ENCODE results near the gene PAM16.

The PAM16 gene

DNA sequence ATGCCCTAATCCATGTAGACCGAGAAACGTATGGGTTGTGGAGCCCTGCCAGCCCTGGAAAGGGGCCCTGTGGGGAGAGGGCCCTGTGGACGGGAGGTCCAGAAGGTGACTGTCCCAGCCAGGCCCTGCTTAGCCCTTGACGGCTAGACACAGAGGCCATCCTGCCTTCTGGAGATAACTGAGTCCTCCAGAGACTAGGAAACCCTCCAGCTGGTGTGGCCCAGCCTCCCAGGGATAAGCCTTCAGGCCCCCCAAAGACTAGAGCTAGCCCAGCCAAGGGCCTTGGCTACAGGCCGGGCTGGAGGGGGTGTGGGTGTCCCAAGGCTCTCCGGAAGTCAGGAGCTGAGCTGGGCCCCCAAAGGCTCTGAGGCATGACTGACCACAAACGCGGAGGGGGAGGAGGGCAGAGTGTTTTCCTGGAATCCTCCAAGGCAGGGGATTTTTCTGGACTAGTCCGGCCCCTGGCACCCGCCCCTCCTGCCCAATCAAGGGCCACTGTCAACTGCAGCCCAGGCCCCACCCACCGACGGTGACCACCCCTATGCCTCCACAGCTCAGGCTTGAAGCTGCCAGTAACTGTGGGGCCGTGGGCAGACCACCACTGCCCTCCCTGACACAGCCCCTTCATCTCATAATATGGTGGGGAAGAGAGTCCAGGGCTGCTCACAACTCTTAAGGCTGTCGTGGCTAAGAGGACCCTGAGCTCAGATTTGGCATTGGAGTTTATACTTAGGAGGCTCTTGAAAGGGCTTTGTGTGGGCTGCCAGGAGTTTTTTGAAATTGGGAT lies 19.6 kb upstream of the PAM16 start:
- DNase-seq = no peak

DNA sequence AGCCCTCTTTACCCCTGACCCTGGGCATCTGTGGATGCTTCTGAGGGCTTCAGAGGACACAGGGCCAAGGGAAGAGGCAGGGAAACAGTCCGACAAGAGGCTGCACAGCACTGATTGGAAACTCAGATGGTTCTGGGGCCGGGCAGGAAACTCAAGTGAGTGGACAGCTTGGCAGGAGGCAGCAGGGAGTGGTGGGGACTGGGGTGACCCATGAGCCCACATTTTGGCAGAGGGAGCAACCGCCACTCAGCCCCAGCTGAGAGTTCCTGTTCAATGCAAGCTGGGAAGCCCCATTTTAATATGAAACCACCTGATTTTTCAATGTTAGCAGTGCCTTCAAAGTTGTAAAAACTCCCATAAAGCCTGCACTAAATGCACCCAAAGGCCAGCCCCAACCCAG lies 19.0 kb upstream of the PAM16 start:
- no peak for DNase-seq

DNA sequence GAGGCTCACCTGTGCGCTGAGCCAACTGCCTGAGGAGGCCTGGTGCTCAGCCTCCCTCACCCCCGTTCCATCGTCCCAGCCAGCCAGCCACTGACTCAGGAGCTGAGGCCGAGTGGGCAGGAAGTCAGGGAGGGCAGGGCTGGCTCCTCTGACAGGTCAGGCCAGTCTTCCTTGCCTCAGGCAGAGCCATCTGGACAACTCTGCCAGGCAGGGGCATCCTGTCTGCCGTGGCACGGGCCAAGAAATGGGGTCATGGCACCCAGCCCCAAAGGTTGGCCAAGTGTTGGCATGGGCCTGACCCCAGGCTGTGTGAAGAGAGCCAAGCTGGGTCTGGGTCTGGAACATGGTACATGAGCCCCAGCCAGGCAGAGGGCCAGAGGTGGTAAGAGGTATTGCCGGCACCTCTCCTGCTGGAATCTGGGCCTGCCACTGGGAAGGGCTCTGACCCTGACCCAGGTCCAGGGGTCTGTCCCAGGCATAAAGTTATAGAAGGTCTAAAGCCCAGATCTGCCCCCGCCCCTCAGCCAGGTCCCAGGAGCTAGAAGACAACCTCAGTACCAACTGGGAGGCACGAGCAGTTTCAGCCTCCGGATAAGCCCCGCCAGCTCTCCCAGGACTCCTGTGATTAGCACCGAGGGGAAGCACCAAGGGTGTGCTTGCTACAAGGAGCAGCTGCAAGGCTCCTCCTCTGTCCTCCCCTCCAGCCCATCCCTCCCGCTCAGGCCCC lies 18.0 kb upstream of the PAM16 start:
- no peak for DNase-seq

DNA sequence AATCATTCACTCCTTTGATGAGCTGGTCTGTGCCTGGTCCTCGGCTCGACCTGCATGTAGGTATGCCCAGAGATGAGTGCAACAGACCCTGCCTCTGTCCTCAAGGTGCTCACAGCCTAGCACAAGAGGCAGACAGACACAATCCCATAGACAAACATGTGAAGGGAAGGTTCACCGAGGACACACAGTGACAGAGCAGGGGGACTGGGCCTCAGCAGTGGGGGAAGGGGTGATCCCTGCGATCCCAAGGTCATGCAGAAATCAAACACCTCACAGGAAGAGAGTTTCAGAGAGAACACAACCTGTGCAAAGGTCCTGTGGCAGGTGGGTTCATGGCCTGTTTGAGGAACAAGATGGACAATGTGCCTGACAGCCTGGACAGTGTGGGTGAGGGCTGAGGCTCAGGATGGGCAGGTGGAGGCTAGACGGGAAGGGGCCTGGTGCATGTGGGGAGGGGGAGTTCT lies 16.3 kb upstream of the PAM16 start:
- DNase-seq = no peak

DNA sequence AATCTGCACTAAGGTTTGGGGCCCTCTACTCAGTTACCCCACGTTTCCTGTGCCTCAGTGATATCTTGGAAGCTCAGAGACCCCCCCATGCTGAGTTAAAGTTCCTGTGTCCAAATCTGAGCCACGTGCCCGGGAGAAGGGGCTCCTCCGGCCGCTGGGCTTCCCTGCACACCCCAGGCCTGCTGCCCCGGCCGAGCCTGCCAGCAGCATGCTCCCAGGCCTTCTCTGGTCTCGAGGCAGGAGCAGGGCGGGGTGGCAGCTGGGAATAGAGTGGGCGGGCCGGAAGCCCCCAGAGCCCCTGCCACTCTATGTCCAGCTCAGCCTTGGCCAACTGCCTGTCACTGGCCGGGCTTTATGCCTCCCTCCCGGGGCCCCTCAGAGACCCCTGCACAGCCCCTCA lies 14.9 kb upstream of the PAM16 start:
- DNase-seq = no peak

DNA sequence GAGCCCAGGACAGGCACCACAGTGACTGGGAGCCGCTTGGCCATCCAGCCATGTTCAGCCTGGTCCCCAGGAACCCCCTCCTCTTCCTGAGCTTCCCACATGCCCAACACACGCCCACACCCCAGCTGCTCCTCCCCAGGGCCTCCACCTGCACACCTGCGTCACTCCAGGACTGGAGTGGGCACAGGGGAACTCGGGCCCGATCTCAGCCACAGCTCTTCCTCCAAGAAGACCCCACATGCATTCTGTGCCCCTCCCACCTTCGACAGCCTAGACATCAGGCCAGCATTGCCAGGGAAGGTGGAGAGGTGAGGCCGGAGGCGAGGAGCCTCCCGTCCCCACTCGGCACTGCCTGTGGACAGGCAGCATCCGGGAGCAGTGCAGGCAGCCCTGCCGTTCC lies 14.5 kb upstream of the PAM16 start:
- DNase-seq = no peak

DNA sequence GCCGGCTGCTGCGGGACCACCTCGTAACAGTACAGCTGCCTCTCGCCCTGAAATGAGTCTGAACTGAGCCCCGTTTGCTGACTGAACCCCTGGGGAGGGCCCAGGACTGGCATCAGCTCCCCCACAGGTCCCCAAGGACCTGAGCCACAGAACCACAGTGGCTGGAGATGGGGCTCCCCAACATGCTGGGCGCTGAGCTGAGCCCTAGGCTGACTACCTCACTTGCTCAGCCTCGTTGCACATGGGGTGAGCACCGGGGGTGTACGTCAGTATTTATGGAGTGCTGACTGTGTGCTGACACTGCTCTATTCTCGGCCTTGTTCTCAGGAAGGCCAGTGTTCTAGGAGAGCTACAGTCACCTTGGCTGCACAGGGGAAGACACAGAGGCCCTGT lies 13.9 kb upstream of the PAM16 start:
- no peak for DNase-seq

DNA sequence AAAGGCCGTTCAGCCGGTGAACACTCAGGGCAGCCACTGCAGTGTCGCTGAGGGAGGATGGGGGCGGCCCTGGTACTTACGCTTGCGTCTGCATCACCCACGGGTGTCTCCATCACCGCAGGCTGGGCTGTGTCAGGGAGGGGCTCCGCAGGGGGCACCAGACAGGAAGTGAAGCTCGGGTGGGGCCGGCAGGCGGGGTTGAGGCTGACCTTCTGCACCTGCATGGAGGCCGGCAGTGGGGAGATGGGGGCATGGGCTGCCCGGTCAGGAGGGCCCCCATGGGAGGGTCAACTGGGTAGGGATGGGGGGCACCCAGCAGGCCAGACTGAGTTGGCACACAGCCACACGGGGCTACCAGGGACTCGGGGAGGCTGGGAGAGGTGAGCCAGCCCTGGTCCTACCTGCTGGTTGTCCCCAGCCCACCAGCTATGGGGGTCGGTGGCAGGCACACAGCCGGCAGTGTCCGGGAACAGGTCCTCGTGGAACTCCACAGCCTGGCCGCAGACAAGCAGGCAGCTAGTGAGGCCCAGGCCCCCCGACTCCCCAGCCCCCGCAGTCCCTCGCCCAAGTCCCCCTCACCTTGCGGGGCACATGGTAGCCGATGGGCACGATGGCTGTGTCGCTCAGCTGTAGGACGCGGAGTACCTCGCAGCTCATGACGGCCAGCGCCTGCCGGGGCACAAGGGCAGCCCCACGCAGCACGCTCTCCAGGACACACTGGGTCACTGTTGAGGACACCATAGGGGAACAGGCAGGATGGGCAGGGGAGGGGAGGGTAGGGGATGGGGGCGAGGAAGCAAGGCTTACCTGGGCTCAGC lies 13.3 kb upstream of the PAM16 start:
- DNase-seq = no peak

DNA sequence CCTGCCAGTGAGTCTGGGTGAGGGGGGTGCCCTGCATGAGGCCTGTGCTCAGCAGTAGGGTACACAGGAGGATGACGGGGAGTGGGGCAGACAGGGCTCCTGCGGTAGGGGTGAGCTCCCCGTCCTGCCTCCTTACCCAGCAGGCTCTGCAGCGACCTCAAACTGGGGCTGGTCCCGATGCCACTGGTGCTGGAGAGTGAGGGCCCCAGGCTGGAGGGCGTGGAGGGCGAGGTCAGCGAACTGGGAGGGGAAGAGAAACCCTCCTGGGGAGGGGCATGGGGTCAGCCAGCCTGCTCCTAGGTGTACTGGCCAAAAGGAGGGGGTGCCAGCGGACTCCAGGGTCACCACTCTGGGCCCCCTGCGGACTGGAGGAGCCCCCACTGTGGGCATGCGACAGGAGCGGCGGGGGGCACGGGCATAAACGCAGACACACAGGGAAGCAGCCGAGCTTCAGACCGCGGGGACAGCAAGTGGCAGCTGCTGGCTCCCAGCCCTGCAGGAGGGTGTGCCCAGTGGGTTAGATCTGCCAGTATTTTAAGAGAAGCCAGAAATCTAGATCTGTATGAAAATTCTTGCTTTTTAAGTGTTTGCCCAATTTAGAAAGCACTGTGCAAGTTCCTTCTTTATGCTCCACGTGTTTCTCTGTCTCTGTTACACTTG lies 11.5 kb upstream of the PAM16 start:
- no peak for DNase-seq

DNA sequence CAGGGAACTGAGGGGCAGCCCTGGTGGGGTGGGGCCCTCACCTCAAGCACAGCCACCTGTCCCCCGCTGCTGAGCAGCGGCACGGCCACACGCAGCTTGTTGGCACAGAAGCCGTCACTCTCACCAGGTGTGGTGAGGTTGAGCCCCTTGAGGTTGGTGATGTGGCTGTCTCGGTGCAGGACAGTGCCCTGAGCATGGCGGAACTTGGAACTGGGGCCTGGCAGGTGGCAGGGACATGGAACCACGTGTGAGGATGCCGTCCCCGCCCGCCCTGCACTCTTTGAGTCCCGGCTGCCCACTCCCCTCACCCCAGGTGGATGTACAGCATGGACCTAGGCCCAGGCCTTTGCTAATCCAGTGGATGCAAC lies 10.8 kb upstream of the PAM16 start:
- no peak for DNase-seq

DNA sequence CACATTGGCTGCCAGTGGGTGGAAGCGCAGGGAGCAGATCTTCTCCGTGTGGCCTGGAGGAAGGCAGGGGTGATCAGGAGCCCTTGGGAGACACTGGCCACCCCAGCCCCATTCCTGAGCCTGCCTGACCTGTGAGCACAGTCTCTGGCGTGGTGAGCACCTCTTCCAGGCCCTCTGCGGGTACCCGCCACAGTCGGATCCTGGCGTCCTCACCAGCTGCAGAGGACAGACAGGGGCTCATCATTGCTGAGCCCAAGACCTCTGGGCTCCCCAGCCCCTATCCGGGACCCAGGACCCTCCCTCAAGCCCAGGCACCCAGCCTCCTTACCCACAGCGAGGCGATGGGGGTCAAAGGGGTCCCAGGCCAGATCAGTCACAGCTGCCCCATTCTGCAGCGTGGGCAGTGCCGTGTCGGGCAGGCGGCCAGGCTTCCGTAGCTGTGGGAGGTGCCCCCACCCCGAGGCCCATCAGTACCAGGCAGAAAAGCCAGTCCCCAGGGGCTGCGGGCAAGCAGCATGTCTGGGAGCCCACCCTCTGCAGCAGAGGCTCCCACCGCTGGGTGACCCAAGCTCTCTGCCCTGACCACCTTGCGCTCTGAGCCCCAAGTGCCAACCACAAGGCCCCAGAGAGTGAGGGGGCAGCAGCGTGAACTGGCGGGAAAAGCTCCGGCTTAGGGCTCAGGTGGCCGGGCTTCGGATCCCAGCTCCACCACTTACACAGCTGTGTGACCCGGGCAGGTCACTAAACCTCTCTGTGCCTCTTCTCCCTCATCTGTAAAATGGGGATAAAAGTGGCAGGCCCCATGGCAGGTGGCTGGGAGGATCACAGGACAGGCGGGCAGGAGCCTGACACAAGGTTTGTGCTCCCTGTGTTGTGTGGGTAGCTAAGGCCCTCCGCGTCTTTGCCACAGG lies 10.2 kb upstream of the PAM16 start:
- DNase-seq = no peak

DNA sequence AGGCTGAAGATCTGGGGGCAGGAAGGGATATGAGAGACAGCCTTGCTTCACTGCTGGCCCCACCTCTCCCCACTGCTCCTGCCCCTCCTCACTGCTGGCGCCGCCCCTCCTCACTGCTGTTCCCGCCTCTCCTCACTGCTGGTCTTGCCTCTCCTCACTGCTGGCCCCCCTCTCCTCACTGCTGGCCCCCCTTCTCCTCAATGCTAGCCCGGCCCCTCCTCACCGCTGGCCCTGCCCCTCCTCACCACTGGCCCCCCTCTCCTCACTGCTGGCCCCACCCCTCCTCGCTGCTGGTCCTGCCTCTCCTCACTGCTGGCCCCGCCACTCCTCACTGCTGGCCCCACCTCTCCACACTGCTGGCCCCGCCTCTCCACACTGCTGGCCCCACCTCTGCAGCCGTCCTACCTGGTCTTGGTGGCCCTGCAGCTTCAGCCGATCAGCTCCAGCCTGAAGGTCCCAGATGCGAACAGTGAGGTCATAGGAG lies 9.5 kb upstream of the PAM16 start:
- DNase-seq = no peak

DNA sequence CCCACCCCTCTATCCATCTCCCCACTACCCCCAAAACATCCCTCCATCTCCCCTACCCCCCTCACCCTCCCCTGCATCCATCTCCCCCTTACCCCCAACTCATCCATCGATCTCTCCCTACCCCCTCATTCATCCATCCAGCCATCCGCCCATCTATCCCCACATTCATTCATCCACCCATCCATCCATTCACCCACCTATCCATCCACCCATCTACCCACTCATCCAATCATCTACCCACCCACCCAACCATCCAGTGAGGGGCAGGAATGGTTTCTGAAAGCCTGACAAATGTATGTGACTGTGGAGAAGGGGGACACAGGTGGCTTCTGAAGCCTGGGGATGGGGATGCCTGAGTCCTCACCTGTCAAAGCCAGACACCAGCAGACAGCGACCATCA lies 8.8 kb upstream of the PAM16 start:
- no peak for DNase-seq

DNA sequence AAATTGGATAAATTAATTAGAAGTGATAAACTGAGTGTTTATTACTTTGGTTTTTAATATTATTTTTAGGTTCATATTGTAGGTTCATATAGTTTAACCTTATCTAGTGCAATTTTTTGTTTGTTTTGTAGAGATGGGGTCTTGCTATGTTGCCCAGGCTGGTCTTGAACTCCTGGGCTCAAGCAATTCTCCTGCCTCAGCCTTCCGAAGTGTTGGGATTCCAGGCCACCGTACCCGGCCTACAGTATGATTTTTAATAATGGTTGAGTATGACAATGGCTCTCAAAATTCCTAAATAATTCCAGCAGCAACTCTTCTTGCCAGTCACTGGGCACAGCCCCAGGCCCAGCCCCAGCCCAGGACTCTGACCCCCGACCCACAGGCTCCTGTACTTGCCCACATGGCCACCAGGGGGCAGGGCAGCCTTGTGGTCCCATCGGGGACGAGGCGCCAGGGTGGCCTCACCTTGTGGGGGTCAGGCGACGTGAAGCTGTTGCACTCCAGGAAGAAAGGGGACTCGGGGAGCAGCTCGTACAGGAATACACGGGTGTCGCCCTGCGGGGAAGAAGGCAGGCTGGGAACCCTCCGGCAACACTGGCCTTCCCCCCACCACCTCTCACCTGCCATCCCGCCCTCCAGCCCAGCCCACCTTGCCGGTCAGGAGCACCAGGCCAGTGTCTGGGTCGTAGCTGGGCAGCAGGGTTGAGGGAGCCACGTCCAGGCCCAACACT lies 7.9 kb upstream of the PAM16 start:
- DNase-seq = no peak

DNA sequence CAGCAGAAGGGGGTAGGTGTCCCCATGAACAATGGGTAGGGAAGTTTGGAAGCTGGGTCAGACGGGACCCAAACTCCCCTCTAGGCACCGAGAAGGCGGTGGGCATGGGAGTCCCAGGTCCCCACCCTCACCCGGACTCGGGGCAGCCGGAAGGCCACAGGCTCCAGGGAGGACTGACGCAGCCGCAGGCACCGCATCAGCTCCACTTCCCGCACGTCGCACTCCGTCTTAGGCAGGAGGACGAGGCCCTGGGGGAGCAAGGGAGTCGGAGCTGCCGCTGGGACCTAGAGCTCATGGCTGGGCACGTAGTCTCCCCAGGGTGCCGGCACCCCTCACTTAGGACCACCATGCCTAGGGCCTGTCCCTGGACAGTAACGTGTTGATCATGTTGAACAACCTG lies 7.1 kb upstream of the PAM16 start:
- no peak for DNase-seq

DNA sequence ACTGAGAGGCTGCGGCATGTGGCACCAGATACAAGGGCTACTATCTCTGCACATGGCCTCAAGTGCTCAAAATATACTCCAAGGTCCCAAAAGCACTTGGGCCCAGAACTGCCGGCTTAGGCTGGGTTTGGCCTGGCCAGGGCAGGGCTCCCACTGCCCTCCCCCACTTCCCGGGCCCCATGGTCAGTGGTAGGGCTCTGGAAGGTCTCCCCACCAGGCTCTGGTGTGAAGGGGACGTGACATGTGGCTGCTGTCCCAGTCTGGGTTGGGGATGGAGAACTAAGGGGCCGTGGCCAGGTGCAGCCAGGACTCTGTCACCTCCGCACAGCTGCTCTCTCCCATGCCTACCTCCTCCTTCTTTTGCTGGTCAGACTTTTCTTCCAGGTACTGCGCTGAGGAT lies 5.7 kb upstream of the PAM16 start:
- DNase-seq = no peak

DNA sequence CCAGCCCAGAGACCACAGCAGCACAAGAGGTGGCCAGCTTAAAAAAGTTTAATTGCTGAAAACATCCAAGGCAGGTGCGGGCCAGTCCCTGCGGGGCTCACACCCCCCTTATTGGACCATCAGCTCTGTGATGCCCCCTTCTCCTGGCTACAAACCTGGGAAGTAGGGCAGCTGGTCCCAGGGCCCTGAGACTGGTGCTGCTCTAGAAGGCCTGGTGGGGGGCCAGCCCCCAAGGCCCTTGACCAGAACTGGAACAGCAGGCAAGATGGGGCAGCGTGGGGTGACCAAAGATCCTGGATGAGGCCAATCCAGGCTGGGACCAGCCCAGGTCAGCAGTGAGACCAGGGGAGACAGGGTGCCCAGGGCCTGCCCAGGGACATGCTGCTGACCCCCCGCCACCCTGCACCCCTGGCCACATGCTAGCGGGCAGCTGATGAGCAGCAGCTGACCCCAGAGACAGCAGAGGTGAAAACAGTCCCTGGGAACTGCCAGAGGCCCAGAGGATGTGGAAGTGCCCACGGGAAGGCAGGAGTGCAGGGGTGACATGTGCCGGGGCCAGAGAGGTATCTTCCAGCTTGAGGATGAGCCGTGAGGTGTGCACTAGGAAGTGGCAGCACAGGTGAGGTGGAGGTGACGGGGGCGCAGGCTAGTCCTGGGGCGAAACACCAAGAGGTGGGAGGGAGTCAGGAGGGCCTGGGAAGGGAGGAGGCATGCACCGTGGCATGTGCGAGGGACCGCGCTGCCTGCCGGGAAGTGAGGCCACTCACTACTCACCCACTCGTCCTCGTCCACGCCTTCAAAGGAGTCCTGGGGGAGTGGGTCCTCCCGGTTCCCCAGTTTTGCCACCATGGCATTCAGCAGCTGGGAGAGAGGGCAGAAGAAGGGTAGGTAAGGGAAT lies 3.6 kb upstream of the PAM16 start:
- DNase-seq = no peak

DNA sequence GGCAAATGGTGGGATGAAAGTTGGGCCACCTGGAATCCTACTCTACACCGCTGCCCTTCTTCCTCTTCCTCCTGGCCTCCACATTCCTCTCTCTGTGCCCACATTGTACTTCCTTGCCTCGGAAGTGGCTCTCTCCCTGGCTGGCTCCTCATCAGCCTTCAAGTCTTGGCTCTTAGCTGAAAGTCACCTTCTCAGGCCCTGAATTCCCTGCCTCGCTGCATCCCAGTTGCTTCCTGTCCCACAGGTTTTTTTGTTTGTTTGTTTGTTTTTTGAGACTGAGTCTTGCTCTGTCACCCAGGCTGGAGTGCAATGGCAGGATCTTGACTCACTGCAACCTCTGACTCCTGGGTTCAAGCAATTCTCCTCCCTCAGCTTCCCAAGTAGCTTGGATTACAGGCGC lies 2.6 kb upstream of the PAM16 start:
- no peak for DNase-seq

DNA sequence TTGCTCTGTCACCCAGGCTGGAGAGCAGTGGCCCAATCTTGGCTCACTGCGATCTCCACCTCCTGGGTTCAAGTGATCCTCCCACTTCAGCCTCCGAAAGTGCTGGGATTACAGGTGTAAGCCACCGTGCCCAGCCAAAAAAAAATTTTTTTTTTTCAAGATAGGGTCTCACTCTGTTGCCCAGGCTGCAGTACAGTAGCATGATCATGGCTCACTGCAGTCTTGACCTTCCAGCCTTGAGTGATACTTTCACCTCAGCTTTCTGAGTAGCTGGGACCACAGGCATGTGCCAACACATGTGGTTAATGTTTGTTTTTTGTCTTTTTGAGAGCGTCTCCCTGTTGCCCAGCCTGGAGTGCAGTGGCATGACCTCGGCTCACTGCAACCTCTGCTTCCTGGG lies 1.7 kb upstream of the PAM16 start:
- DNase-seq = no peak

DNA sequence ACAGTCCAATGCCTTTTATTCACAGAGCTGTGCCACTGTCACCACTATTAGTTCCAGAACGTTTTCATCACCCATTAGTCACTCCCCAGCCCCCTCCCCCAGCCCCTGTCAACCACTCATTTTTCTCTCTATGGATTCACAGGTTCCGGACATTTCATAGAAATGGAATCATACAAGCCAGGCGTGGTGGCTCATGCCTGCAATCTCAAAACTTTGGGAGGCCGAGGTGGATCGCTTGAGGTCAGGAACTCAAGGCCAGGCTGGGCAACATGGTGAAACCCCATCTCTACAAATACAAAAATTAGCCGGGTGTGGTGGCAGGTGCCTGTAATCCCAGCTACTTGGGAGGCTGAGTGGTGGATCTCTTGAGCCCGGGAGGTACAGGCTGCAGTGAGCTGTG lies 759 bp upstream of the PAM16 start:
- no peak for DNase-seq
